Activated CD4-positive, alpha-beta T cell treated with anti-CD3 and anti-CD28 coated beads for 36 hours (primary cell): ENCODE measurements around the gene CLPX. TPM values are rescaled to one million over a fixed set of nuclear protein-coding genes. Genes with fewer than 3 reads are reported as not detected.

Experiments
- ATAC-seq: fragments of 200-7000 bp; cut with Tn5 transposase; one replicate; pipeline ENCODE4 v1.10.0; 2021; ENCODE audit warnings: mild to moderate bottlenecking, moderate library complexity
- CTCF ChIA-PET: fragments of 350-600 bp; sonication (Branson Sonifier 250); formaldehyde crosslinking; loops from one replicate; lab custom pipeline; 2021; ENCODE audit warnings: antibody characterized with exemption; lab: Charles Lee
- POLR2A ChIA-PET: fragments of 350-600 bp; sonication (Branson Sonifier 250); formaldehyde crosslinking; loops from one replicate; lab custom pipeline; 2021; ENCODE audit warnings: antibody characterized with exemption, inconsistent platforms; lab: Charles Lee
- DNase-seq: peaks from one replicate; pipeline ENCODE4 v3.0.0-alpha.2; 2020
- H3K27ac Mint-ChIP-seq: one replicate; pipeline ENCODE4 v1.8.0; 2021; ENCODE audit warnings: mixed read lengths
- H3K27me3 Mint-ChIP-seq: one replicate; pipeline ENCODE4 v1.8.0; 2021; ENCODE audit warnings: mixed read lengths
- H3K36me3 Mint-ChIP-seq: one replicate; pipeline ENCODE4 v1.8.0; 2021; ENCODE audit warnings: low read depth, mixed read lengths
- H3K4me1 Mint-ChIP-seq: one replicate; pipeline ENCODE4 v1.8.0; 2021; ENCODE audit warnings: mixed read lengths
- H3K4me3 Mint-ChIP-seq: one replicate; pipeline ENCODE4 v1.8.0; 2021; ENCODE audit warnings: mild to moderate bottlenecking, moderate library complexity, mixed read lengths
- H3K9me3 Mint-ChIP-seq: one replicate; pipeline ENCODE4 v1.8.0; 2021; ENCODE audit warnings: low read depth, mixed read lengths
- intact Hi-C, 2 experiments: fragments of 100-400 bp; cut with DNase I in 1 of 2; cut with micrococcal nuclease in 1 of 2; formaldehyde crosslinking; loops; one replicate each; pipeline versions ENCODE4 v1.14.2 to v1.15.1; 2022 to 2024; cut with DNase I, micrococcal nuclease
- total RNA-seq, 2 experiments: library from RNA; stranded (reverse); gene quantifications; one replicate each; pipeline ENCODE4 v1.2.3, GENCODE V29; 2021

CLPX gene
- total RNA-seq, 2 experiments from 2014 or later: 65.2 to 73.7 TPM

DNA sequence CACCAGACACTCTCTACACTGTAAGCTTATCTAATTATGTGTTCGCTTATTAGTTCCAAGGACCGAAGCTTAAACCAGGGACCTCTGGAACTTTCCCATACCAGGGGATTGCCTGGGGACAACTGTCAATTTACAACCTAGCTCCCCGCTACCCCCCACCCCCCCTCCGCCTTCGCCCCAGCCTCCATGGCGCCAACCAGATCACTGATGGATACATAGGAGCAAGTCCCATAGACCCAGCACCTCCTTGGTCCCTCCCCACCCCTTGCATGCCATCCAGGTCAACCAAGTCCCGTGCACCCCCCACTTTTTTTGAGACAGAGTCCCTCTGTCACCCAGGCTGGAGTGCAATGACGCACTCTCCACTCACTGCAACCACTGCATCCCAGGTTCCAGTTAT is 50.6 kb downstream of the CLPX start:
- DNase-seq (no peak), ATAC-seq (no peak)
- ChIA-PET CTCF (interaction anchor here (0.6 to 2.3 kb wide), 8 partner anchors 13 to 477 kb away, joined by 3 to 5 read pairs (median 4); partner anchors contain the start of genes INTS14, PARP16 and UBAP1L), POLR2A (interaction anchor here (1.3 kb wide), 1 partner anchor 170 kb away, joined by 10 read pairs; the partner anchor contains the start of gene RNU5B-1)
- intact Hi-C loops: loop anchor here (5.0 to 10.0 kb wide), 3 partner anchors 168 to 1037 kb away; partner anchors contain the start of genes PCLAF (in 1 of the 2), RNU5B-1 (in 1 of the 2), SNX1 (in 1 of the 2) and TRIP4 (in 1 of the 2)
- peaks cover 22% of the 10 kb centered on the region for H3K4me1 Mint-ChIP-seq
- peak overlapping the region; percentile 85 for H3K4me3 Mint-ChIP-seq
- H3K27ac Mint-ChIP-seq: no peak overlapping the region
- H3K36me3 Mint-ChIP-seq: peaks cover 20% of the 10 kb centered on the region
- no peaks in the 10 kb centered on the region for H3K27me3 Mint-ChIP-seq
- H3K9me3 Mint-ChIP-seq: peaks cover 5% of the 10 kb centered on the region

DNA sequence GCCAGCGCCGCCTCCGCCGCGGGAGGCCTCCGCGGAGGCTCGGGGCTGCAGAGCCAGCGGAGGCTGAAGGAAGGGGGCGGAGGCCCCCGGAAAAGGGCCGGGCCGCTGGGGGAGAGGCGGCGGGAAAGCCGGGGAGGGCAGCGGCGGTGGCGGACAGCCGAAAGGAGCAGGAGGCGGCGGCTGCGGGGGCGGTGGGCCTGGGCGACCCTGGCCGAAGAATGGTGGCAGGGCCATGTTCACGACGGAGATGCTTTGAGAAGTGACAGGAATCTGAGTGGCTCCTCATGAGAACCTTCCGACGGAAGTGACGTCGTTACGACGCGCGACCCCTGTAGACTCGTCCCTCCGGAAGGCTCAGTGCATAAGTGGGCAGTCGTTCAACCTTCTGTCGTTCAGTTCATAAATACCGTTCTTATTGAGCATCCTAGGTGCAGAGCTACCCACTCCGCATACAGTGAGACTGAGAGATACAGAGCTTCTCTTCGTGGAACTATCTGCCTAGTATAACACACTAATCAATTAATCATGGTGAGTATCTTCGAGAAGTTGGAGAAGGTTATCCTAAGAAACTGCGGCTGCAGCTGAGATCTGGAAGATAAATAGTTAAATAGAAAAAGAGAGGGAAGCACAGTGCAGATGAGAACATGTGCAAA is 51.5 kb downstream of the CLPX start, which contains the start of gene PDCD7:
Gene PDCD7, minus strand, starts transcription at position 261 of the 653 bp plus-strand sequence. Its CDS starts 27 bp downstream, at position 234.
- DNase-seq: peak; percentile 91
- Mint-ChIP-seq H3K4me3 (peak within 1 kb of the TSS; percentile 85), H3K36me3 (peaks cover 28% of the 10 kb centered on the region), H3K27me3 (no peaks in the 10 kb centered on the region), H3K4me1 (peaks cover 26% of the 10 kb centered on the region), H3K27ac (peak within 1 kb of the TSS; percentile 93), H3K9me3 (peaks cover 5% of the 10 kb centered on the region)
- POLR2A ChIA-PET: interaction anchor here (0.6 to 1.3 kb wide), 2 partner anchors 26 to 171 kb away, joined by 5 to 10 read pairs; partner anchors contain the start of gene RNU5B-1
- CTCF ChIA-PET: interaction anchor here (0.6 to 2.3 kb wide), 7 partner anchors 18 to 477 kb away, joined by 3 to 4 read pairs (median 3); partner anchors contain the start of genes INTS14, PARP16 and UBAP1L
- peak; percentile 96 for ATAC-seq
- intact Hi-C loops: loop anchor here (1.0 to 10.0 kb wide), 14 partner anchors 52 to 1223 kb away; partner anchors contain the start of genes CLPX (in 2 of the 2), RNU5B-1 (in 2 of the 2), DPP8 (in 1 of the 2) and INTS14 (in 1 of the 2)

- intact Hi-C loops: loop anchor here (1.0 to 10.0 kb wide), 14 partner anchors 52 to 1223 kb away; partner anchors contain the start of genes CLPX (in 2 of the 2), RNU5B-1 (in 2 of the 2), DPP8 (in 1 of the 2) and INTS14 (in 1 of the 2)
- peak; percentile 45 for ATAC-seq
- Mint-ChIP-seq H3K27ac (peak overlapping the region; percentile 79), H3K27me3 (no peaks in the 10 kb centered on the region), H3K9me3 (peaks cover 5% of the 10 kb centered on the region), H3K4me3 (peak overlapping the region; percentile 85), H3K36me3 (peaks cover 31% of the 10 kb centered on the region), H3K4me1 (peaks cover 28% of the 10 kb centered on the region)
- ChIA-PET POLR2A (interaction anchor here (1.3 kb wide), 1 partner anchor 172 kb away, joined by 10 read pairs; the partner anchor contains the start of gene RNU5B-1), CTCF (interaction anchor here (1.3 to 2.3 kb wide), 3 partner anchors 30 to 154 kb away, joined by 3 to 4 read pairs (median 4); partner anchors contain the start of gene PARP16)
- DNase-seq: peak; percentile 43
Observed at GRCh38 chr15:65132878-65133547, 52.1 kb downstream of the CLPX start.

- intact Hi-C loops: loop anchor here (5.0 to 10.0 kb wide), 3 partner anchors 171 to 1034 kb away; partner anchors contain the start of genes PCLAF (in 1 of the 2), RNU5B-1 (in 1 of the 2), SNX1 (in 1 of the 2) and TRIP4 (in 1 of the 2)
- ChIA-PET POLR2A (interaction anchor here (0.9 kb wide), 1 partner anchor 167 kb away, joined by 4 read pairs; no protein-coding TSS in a partner anchor), CTCF (interaction anchor here (0.9 kb wide), 1 partner anchor 22 kb away, joined by 3 read pairs; no protein-coding TSS in a partner anchor)
- DNase-seq: peak; percentile 20
- Mint-ChIP-seq H3K36me3 (peaks cover 35% of the 10 kb centered on the region), H3K9me3 (no peaks in the 10 kb centered on the region), H3K27me3 (no peaks in the 10 kb centered on the region), H3K4me3 (peak overlapping the region; percentile 15), H3K4me1 (peaks cover 35% of the 10 kb centered on the region), H3K27ac (peak overlapping the region; percentile 30)
- ATAC-seq: no peak
Observed at GRCh38 chr15:65130941-65131340, 54.2 kb downstream of the CLPX start.

DNA sequence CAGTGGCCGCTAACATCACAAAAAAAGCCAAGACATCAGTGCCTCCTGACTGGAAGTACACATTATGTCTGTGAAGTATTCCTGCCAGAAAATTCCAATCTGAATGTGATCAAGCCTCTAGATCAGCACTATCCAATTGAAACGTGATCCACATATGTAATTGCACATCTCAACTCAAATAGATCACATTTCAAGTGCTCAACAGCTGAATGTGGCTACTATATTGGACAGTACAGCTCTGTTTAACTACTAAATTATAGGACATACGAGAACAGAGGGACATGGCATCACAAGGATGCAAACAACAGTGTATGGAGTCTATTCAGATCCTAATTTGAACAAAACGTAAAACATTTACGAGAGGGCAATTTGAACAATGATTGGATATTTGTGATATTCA is 69.6 kb downstream of the CLPX start:
- intact Hi-C loops: no loop called here
- Mint-ChIP-seq H3K27ac (no peak overlapping the region), H3K4me1 (no peaks in the 10 kb centered on the region), H3K9me3 (no peaks in the 10 kb centered on the region), H3K4me3 (no peak overlapping the region), H3K27me3 (no peaks in the 10 kb centered on the region), H3K36me3 (peaks cover 46% of the 10 kb centered on the region)
- ATAC-seq (no peak), DNase-seq (no peak)
- POLR2A ChIA-PET: no interaction called here
- CTCF ChIA-PET: interaction anchor here (0.6 to 1.3 kb wide), 7 partner anchors 12 to 198 kb away, joined by 3 to 6 read pairs (median 4); no protein-coding TSS in a partner anchor

DNA sequence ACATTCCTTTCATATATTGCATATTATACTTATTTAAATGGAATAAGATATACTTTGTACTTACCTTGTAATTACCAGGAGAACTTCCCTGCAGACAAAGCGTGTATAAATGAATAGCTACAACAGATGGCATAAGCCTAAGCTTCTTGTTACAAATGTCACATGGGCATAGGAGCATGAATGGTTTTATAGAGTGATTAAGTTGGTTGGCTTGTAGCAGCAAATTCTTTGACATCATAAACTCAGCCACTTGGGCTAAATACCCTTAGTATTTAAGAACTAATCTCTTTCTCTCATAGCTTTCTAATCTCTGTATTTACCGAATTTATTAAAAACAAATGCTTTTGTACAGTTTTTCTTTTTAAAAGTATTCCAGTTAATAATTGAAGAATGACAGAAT is 70.1 kb downstream of the CLPX start, which contains the start of gene UBAP1L:
Gene UBAP1L, minus strand, starts transcription at position 115 of the 400 bp plus-strand sequence. CDS start 8,985 bp downstream, outside the sequence.
- no peaks in the 10 kb centered on the region for H3K4me1 Mint-ChIP-seq
- ATAC-seq (no peak), DNase-seq (no peak)
- H3K36me3 Mint-ChIP-seq: peaks cover 46% of the 10 kb centered on the region
- intact Hi-C loops: no loop called here
- no peak within 1 kb of the TSS for H3K4me3 Mint-ChIP-seq
- H3K9me3 Mint-ChIP-seq: no peaks in the 10 kb centered on the region
- no peak within 1 kb of the TSS for H3K27ac Mint-ChIP-seq
- ChIA-PET CTCF (interaction anchor here (0.6 to 1.3 kb wide), 8 partner anchors 12 to 264 kb away, joined by 3 to 6 read pairs (median 4); no protein-coding TSS in a partner anchor), POLR2A (no interaction called here)
- H3K27me3 Mint-ChIP-seq: no peaks in the 10 kb centered on the region

DNA sequence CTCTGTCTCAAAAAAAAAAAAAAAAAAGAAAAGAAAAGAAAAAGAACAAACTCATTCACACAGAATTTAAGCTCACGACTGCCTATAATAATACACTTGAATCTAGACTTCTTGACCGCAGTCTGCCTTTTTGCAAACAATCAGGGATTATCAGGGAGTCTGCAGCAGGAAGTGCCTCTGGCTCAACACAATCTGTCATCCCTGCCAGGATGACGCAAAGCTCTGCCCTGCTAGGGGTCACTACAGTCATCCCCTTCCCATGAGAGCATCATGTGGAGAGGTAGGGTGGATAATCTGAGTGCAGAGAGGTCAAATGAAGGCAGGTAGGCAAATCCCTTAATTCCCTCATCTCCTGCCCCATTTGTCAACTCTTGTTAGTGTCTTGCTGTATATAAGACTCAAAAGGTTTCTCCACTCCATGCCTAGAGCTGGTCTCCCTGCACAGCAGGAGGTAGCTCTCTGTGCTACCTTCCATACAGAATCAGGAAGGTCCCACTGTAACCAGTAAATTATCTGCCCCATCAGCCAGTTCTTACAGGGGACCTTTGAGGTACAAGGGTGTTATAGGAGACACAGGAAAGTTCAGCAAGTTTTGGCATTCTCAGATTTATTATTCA is 74.4 kb downstream of the CLPX start:
- ChIA-PET POLR2A (no interaction called here), CTCF (interaction anchor here (0.6 to 1.6 kb wide), 2 partner anchors 9 to 38 kb away, joined by 3 to 4 read pairs; no protein-coding TSS in a partner anchor)
- intact Hi-C loops: no loop called here
- Mint-ChIP-seq H3K4me3 (no peak overlapping the region), H3K27ac (no peak overlapping the region), H3K27me3 (no peaks in the 10 kb centered on the region), H3K9me3 (no peaks in the 10 kb centered on the region), H3K36me3 (peaks cover 26% of the 10 kb centered on the region), H3K4me1 (peaks cover 2% of the 10 kb centered on the region)
- ATAC-seq (no peak), DNase-seq (no peak)

DNA sequence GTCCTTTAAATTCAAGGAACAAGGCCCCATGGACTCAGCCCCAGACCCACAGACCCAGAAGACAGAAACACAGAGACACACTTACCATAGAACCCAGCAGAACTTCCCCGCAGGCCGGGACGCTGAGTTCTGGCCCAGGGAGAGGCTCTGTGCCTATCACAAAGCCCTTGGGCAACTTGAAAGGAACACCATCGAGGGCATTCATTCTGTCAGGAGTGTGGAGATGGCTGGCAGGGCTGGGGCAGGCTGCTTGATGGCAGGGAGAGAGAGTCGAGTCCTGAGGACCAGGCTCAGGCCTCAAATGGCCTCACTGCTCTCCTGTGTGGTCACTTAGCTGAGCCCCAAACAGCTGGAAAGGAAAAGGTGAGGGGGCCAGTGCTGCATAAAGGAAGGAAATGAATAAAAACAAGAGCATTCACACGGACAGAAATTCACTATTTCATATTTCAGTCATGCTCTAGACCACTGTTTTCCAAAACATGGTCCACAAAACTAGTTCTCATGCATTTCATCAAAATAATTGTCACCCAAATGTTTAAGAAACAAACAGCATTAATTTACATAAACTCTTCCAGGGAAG is 79.0 kb downstream of the CLPX start:
- ChIA-PET POLR2A (no interaction called here), CTCF (no interaction called here)
- Mint-ChIP-seq H3K4me3 (no peak overlapping the region), H3K27me3 (no peaks in the 10 kb centered on the region), H3K9me3 (no peaks in the 10 kb centered on the region), H3K27ac (no peak overlapping the region), H3K4me1 (peaks cover 2% of the 10 kb centered on the region), H3K36me3 (peaks cover 18% of the 10 kb centered on the region)
- DNase-seq: no peak
- ATAC-seq: no peak
- intact Hi-C loops: no loop called here

DNA sequence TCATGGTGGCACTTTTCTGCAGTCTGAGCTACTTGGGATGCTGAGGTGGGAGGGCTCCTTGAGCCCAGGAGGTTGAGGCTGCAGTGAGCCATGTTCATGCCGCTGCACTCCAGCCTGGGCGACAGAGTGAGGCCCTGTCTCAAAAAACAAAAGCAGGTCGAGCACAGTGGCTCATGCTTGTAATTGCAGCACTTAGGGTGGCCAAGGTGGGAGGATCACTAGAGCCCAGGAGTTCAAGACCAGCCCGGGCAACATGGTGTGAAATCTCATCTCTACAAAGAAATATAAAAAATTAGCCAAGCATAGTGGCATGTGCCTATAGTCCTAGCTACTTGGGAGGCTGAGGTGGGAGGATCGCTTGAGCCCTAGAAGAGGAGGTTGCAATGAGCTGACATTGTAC is 80.1 kb downstream of the CLPX start:
- peaks cover 2% of the 10 kb centered on the region for H3K4me1 Mint-ChIP-seq
- CTCF ChIA-PET: interaction anchor here (1.3 kb wide), 1 partner anchor 50 kb away, joined by 3 read pairs; no protein-coding TSS in a partner anchor

DNA sequence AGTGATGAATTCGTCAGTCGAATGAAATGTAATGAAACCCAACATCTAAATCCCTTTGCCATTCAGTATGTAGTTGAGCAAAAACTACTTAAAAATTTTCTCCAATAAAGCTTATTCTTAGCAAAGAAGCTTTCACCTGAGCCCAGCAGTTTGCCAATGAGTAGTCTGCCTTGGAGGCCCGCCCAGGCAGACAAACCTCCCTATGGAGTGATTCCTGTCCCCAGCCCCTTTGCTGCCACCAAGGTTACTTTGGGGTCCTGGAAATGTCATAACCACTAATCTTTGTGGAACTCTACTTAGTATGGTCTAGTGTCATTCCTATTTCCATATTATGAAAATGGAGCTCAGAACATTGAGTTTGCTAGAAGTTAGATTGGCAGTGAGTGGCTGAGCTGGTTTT is 82.2 kb downstream of the CLPX start:
- Mint-ChIP-seq H3K36me3 (peaks cover 30% of the 10 kb centered on the region), H3K9me3 (no peaks in the 10 kb centered on the region), H3K27ac (no peak overlapping the region), H3K27me3 (no peaks in the 10 kb centered on the region), H3K4me3 (no peak overlapping the region), H3K4me1 (peaks cover 2% of the 10 kb centered on the region)
- no peak for DNase-seq
- ATAC-seq: no peak
- intact Hi-C loops: loop anchor here (5.0 kb wide), 2 partner anchors 51 to 371 kb away; no protein-coding TSS in a partner anchor
- POLR2A ChIA-PET: no interaction called here
- CTCF ChIA-PET: interaction anchor here (0.6 to 1.4 kb wide), 9 partner anchors 12 to 880 kb away, joined by 3 to 5 read pairs (median 3); partner anchors contain the start of gene PDCD7

More for the DNA sequence above, 80.1 kb downstream of the CLPX start:
- H3K27me3 Mint-ChIP-seq: no peaks in the 10 kb centered on the region
- no peaks in the 10 kb centered on the region for H3K9me3 Mint-ChIP-seq
- no peak overlapping the region for H3K27ac Mint-ChIP-seq
- DNase-seq: no peak
- no peak overlapping the region for H3K4me3 Mint-ChIP-seq
- intact Hi-C loops: no loop called here
- POLR2A ChIA-PET: interaction anchor here (0.6 to 0.7 kb wide), 3 partner anchors 75 to 340 kb away, joined by 4 to 9 read pairs (median 8); no protein-coding TSS in a partner anchor
- H3K36me3 Mint-ChIP-seq: peaks cover 20% of the 10 kb centered on the region
- no peak for ATAC-seq
